CD14-positive monocyte (primary cell): ENCODE measurements around the gene BAZ1B. TPM values are rescaled to one million over a fixed set of nuclear protein-coding genes. Genes with fewer than 3 reads are reported as not detected.

Source experiments
- DNase-seq, 3 donors: peaks; one replicate each; pipeline ENCODE4 v3.0.0-alpha.2; 2011 to 2022
- H2AFZ ChIP-seq: 2 replicates; pipeline ENCODE4 v1.6.0; 2012; ENCODE audit warnings: mild to moderate bottlenecking, low read depth, low read length, inconsistent platforms; ENCODE audit not compliant: insufficient read depth, poor library complexity, severe bottlenecking
- H3K27ac ChIP-seq, 2 donors: 1 replicate in 1 of 2; 2 replicates in 1 of 2; pipeline ENCODE4 v1.5.1; 2012 to 2013; ENCODE audit warnings: low read length in 2 of 2, control low read depth in 1 of 2, inconsistent platforms in 1 of 2, low read depth in 1 of 2, mild to moderate bottlenecking in 1 of 2
- H3K27me3 ChIP-seq, 2 donors: one replicate each; pipeline versions ENCODE4 v1.6.0 to v1.6.1; 2011 to 2013; ENCODE audit warnings: low read length in 2 of 2; ENCODE audit not compliant: control insufficient read depth in 2 of 2, insufficient read depth in 2 of 2
- H3K36me3 ChIP-seq, 2 donors: replicated peaks in 1 of 2; 1 replicate in 1 of 2; 2 replicates in 1 of 2; pipeline versions ENCODE4 v1.5.1 to v1.6.1; 2012 to 2013; ENCODE audit warnings: low read length in 2 of 2, control low read depth in 1 of 2, inconsistent platforms in 1 of 2, mild to moderate bottlenecking in 1 of 2; ENCODE audit not compliant: insufficient read depth in 2 of 2, control insufficient read depth in 1 of 2
- H3K4me1 ChIP-seq, 2 donors: 1 replicate in 1 of 2; 2 replicates in 1 of 2; pipeline versions ENCODE4 v1.5.1 to v1.6.1; 2012 to 2013; ENCODE audit warnings: low read length in 2 of 2, control low read depth in 1 of 2, inconsistent platforms in 1 of 2, mild to moderate bottlenecking in 1 of 2, moderate library complexity in 1 of 2; ENCODE audit not compliant: insufficient read depth in 2 of 2, control insufficient read depth in 1 of 2
- H3K4me2 ChIP-seq: replicated peaks from 2 replicates; pipeline ENCODE3; 2012; ENCODE audit warnings: low read length, moderate library complexity, mild to moderate bottlenecking; ENCODE audit not compliant: poor library complexity, severe bottlenecking; ENCODE audit errors: extremely low read depth
- H3K4me3 ChIP-seq, 3 experiments: fragments of 200-600 bp in 1 of 3; sonication (generic) in 1 of 3; replicated peaks in 1 of 3; 1 replicate in 2 of 3; 2 replicates in 1 of 3; pipeline ENCODE4 v1.5.1; 2011 to 2013; ENCODE audit warnings: low read length in 3 of 3, mild to moderate bottlenecking in 3 of 3, control low read depth in 2 of 3, low read depth in 2 of 3, inconsistent platforms in 1 of 3, moderate library complexity in 1 of 3
- H3K79me2 ChIP-seq: 2 replicates; pipeline ENCODE4 v1.6.0; 2012; ENCODE audit warnings: mild to moderate bottlenecking, control low read depth, inconsistent platforms, low read length, moderate library complexity; ENCODE audit not compliant: insufficient read depth
- H3K9ac ChIP-seq: 2 replicates; pipeline ENCODE4 v1.6.0; 2017; ENCODE audit warnings: low read length, mild to moderate bottlenecking; ENCODE audit not compliant: insufficient read depth, poor library complexity, severe bottlenecking
- H3K9me3 ChIP-seq, 2 donors: replicated peaks in 1 of 2; 1 replicate in 1 of 2; 2 replicates in 1 of 2; pipeline versions ENCODE4 v1.5.1 to v1.6.1; 2012 to 2013; ENCODE audit warnings: low read length in 2 of 2, control low read depth in 1 of 2; ENCODE audit not compliant: control insufficient read depth in 1 of 2, insufficient read depth in 1 of 2
- H4K20me1 ChIP-seq: 2 replicates; pipeline ENCODE4 v1.6.0; 2012; ENCODE audit warnings: mild to moderate bottlenecking, low read length, control low read depth, moderate library complexity; ENCODE audit not compliant: insufficient read depth
- H3K27ac Mint-ChIP-seq, 7 donors: one replicate each; pipeline ENCODE4 v1.8.0; 2020; ENCODE audit warnings: mild to moderate bottlenecking in 7 of 7, mixed read lengths in 7 of 7, moderate library complexity in 6 of 7, inconsistent platforms in 2 of 7
- H3K27me3 Mint-ChIP-seq, 3 donors: one replicate each; pipeline ENCODE4 v1.8.0; 2021 to 2022; ENCODE audit warnings: low read depth in 3 of 3, mild to moderate bottlenecking in 3 of 3, mixed read lengths in 3 of 3, moderate library complexity in 3 of 3, inconsistent platforms in 1 of 3
- H3K36me3 Mint-ChIP-seq, 2 donors: one replicate each; pipeline ENCODE4 v1.8.0; 2020; ENCODE audit warnings: mixed read lengths in 2 of 2, inconsistent platforms in 1 of 2, mild to moderate bottlenecking in 1 of 2
- H3K4me1 Mint-ChIP-seq: one replicate; pipeline ENCODE4 v1.8.0; 2020; ENCODE audit warnings: mild to moderate bottlenecking, mixed read lengths
- H3K4me3 Mint-ChIP-seq, 2 donors: one replicate each; pipeline ENCODE4 v1.8.0; 2020; ENCODE audit warnings: mild to moderate bottlenecking in 2 of 2, mixed read lengths in 2 of 2, moderate library complexity in 1 of 2
- H3K9me3 Mint-ChIP-seq, 7 donors: one replicate each; pipeline ENCODE4 v1.8.0; 2020 to 2022; ENCODE audit warnings: mixed read lengths in 7 of 7, mild to moderate bottlenecking in 6 of 7, moderate library complexity in 6 of 7, inconsistent platforms in 2 of 7
- CTCF ChIP-seq: fragments of 200-600 bp; IDR thresholded peaks from one replicate; pipeline ENCODE4 v1.8.0; 2022; ENCODE audit warnings: antibody characterized with exemption, mild to moderate bottlenecking
- WGBS: methylation state at CpG from one replicate; pipeline ENCODE4 v1.1.5; 2013; ENCODE audit warnings: missing lambda C conversion rate; ENCODE audit not compliant: insufficient coverage; 5-methylcytosine and 5-hydroxymethylcytosine counted together
- intact Hi-C, 2 donors: fragments of 100-400 bp; cut with micrococcal nuclease; formaldehyde crosslinking; loops; one replicate each; pipeline versions ENCODE4 v1.15.0 to v1.15.1; 2023
- polyA plus RNA-seq, 3 donors: library from polyadenylated mRNA; depleted of rRNA in 1 of 3; unstranded in 2 of 3; stranded (reverse) in 1 of 3; fragments of 300-500 nt in 2 of 3; fragments of >200 nt in 1 of 3; fragmentation: Illumina TruSeq in 2 of 3; gene quantifications; 1 replicate in 2 of 3; 2 replicates in 1 of 3; pipeline ENCODE4 v1.2.3, GENCODE V29; 2012 to 2021

The BAZ1B gene
- polyA plus RNA-seq, 3 donors, result 2.5 to 12.1 (median 5.0) TPM

GRCh38 chr7:73570977-73571376, 48.9 kb upstream of the BAZ1B start:
- peaks cover 22% of the 10 kb centered on the region for H4K20me1 ChIP-seq
- peaks cover 55 to 62% of the 10 kb centered on the region in 2 donors for H3K36me3 ChIP-seq
- Mint-ChIP-seq H3K27ac (peak overlapping the region in 3 of 7 donors; percentile 23 to 37 (median 36)), H3K4me1 (peaks cover 14% of the 10 kb centered on the region), H3K27me3 (peaks cover 0 to 2% (median 1%) of the 10 kb centered on the region in 3 donors), H3K9me3 (no peaks in the 10 kb centered on the region), H3K4me3 (no peak overlapping the region), H3K36me3 (peaks cover 57 to 70% of the 10 kb centered on the region in 2 donors)
- H3K9me3 ChIP-seq, result no peaks in the 10 kb centered on the region
- no peak for DNase-seq
- 97% methylated on average over 9 of the region's 10 CpGs for WGBS
- no peak overlapping the region for H3K27ac ChIP-seq
- no peak overlapping the region for H3K4me3 ChIP-seq
- peaks cover 2 to 7% of the 10 kb centered on the region in 2 donors for H3K4me1 ChIP-seq
- peaks cover 27% of the 10 kb centered on the region for H3K79me2 ChIP-seq
- no peak overlapping the region for H2AFZ ChIP-seq
- H3K4me2 ChIP-seq, result no peak overlapping the region
- H3K9ac ChIP-seq, result no peak overlapping the region
- intact Hi-C loops, result no loop called here
- TF ChIP-seq CTCF, result no peak
- H3K27me3 ChIP-seq, result no peaks in the 10 kb centered on the region

- TF ChIP-seq CTCF, result no peak
- Mint-ChIP-seq H3K27ac (no peak overlapping the region), H3K27me3 (peaks cover 0 to 2% (median 1%) of the 10 kb centered on the region in 3 donors), H3K4me3 (no peak overlapping the region), H3K36me3 (peaks cover 57 to 70% of the 10 kb centered on the region in 2 donors), H3K4me1 (peaks cover 18% of the 10 kb centered on the region), H3K9me3 (no peaks in the 10 kb centered on the region)
- intact Hi-C loops, result no loop called here
- no peaks in the 10 kb centered on the region for H3K9me3 ChIP-seq
- WGBS, result 97% methylated on average over 21 of the region's 22 CpGs
- peaks cover 23% of the 10 kb centered on the region for H3K79me2 ChIP-seq
- DNase-seq, result no peak
- no peak overlapping the region for H3K4me3 ChIP-seq
- no peak overlapping the region for H3K9ac ChIP-seq
- peaks cover 7 to 11% of the 10 kb centered on the region in 2 donors for H3K4me1 ChIP-seq
- no peak overlapping the region for H3K4me2 ChIP-seq
- H2AFZ ChIP-seq, result no peak overlapping the region
- H3K36me3 ChIP-seq, result peaks cover 55 to 62% of the 10 kb centered on the region in 2 donors
- peaks cover 22% of the 10 kb centered on the region for H4K20me1 ChIP-seq
- no peaks in the 10 kb centered on the region for H3K27me3 ChIP-seq
- no peak overlapping the region for H3K27ac ChIP-seq
These were observed 48.4 kb upstream of the BAZ1B start for GRCh38 chr7:73570521-73570920.
